HG03159 (cell line): ENCODE data around the gene RFPL1.
"Not testable (repeated sequence)": the region's sequence is repeated elsewhere in the genome, so short reads cannot be mapped to it uniquely, and the experiment has no call there.

Source experiments
- ATAC-seq: cut with Tn5 transposase; IDR thresholded peaks from one replicate; pipeline ENCODE4 v1.9.1; 2021; ENCODE audit warnings: mild to moderate bottlenecking, moderate library complexity; ENCODE audit not compliant: unreplicated experiment

Gene RFPL1

DNA sequence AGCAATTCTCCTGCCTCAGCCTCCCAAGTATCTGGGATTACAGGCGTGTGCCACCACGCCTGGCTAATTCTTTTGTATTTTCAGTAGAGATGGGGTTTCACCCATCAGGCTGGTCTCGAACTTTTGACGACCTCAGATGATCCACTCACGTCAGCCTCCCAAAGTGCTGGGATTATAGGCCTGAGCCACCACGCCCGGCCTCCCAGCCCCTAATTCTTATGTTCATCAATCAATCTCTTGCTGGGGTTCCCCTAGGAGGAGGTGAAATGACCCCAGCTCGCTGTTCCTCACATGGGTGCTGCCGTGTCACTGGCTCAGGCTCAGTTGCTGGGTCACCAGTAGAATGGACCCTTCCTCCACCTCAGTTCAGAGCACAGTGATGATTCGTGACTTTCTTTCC is at the start of gene RFPL1:
RFPL1 (plus strand) TSS at position 301 of the 400 bp plus-strand sequence.
- ATAC-seq = not testable (repeated sequence)

DNA sequence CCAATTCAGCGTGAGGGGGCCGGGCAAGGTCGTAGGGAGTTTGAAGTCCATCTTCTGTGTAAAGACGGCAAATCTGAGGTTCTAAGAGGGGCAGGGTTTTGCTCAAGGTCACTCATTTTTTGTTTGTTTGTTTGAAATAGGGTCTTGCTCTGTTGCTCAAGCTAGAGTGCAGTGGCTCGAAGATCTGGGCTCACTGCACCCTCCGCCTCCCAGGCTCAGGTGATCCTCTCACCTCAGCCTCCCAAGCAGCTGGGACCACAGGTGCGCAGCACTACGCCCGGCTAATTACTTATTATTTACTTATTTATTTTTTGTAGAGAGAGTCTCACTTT is 49.7 kb upstream of the RFPL1 start:
- peak; percentile 20 for ATAC-seq

DNA sequence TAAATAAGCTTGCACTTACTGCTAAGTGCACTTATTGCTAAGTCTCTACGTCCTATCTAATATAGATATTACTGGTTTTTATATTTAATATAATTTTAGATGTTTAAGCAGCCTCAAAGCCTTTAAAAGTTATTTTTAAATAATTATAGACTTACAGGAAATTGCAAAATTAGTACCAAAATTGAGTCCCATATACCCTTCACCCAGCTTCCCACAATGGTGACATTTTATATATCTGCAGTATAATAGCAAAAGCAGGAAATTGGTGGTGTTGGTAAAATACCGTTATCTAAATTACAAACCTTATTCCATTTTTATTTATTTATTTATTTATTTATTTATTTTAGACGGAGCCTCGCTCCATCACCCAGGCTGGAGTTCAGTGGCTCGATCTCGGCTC is 48.1 kb upstream of the RFPL1 start:
- no peak for ATAC-seq

DNA sequence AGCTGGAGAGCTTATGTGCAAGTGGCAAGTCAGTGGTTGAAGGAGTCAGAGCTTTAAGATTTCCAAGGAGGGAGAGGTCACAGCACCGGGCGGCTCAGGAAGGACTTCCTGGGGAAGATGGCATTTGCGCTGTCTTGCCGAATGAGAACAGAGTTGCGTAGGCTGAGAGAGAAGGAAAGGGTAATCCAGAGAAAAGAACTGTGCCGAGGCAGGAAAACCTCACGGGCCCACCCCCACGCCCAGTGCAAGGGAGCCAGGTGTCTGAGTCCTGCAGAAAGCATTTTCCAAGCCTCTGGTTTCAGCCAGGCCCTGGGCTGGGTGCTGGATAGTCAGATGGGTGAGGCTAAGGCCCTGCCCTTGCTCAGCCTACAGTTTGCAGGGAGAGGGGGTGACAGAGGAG is 46.8 kb upstream of the RFPL1 start:
- no peak for ATAC-seq

DNA sequence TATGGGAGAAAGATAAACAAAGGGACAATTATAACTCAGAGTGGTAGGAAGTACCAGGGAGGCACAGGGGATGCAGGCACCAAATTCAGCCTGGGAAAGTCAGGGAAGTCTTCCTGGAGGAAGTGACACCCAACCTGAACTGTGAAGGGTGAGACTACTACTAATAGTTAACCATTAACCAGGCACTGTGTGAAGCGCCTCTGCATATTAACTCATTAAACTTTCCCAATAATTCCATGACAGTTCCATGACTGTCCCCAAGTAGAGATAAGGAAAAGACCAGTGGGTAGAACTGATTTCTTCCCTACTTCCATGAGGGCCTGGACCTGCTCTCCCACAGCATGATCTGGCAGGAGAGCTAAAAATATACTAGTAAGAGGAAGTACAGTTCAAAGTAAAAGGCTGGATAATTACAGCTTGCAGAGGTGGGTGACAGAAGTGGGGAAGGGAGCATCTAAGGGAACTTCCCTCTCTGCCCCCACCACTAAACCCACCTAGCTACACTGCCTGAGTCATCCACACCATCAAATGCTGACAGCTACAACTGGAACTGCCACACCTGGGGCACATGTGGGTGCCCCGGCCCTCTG is 45.3 kb upstream of the RFPL1 start:
- ATAC-seq = no peak

DNA sequence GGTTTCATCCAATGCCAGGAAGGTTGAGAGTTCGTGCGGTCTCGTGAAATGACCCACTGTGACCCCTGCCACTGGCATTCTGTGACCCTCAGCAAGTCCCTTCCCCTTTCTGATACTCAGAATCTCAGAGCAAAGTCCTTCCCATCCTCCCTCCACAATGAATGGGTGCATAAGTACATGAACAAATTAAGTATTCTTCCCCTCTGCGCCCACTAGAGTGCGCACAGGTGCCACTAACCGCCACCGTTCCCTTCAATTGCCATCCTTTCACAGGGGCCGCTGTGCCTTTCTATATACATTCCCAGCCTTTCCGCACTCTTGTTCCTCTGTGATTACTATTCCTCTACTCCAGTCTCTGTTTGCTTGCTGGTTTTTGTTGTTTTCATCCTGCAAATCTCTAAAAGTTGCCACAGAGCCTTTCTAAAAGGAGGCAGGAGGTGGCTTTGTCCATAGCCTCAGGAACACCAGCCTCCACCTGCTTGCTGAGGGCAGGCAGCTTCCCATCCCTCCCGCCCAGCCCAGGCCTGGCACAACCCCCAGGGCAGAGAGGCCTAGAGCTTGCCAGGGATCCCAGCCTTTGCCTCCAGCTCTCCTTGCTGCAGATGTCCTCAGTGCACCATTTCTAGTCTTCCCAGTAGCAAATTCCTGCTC is 43.3 kb upstream of the RFPL1 start:
- ATAC-seq = peak; percentile 50

DNA sequence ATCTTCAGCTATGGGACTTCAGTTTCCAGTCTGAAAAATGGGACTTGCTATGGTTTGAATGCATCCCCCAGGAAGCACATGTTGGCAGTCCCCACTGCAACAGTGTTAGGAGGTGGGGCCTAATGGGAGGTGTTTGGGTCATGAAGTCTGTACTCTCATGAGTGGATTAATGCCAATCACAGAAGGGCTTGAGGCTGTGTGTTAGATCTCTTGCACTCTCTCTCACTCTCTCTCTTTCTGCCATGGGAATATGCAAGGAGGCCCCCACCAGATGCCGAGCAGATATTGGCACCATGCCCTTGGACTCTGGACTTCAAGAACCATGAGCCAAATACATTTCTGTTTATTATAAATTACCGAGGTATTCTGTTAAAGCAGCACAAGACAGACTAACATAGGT is 42.3 kb upstream of the RFPL1 start:
- no peak for ATAC-seq

DNA sequence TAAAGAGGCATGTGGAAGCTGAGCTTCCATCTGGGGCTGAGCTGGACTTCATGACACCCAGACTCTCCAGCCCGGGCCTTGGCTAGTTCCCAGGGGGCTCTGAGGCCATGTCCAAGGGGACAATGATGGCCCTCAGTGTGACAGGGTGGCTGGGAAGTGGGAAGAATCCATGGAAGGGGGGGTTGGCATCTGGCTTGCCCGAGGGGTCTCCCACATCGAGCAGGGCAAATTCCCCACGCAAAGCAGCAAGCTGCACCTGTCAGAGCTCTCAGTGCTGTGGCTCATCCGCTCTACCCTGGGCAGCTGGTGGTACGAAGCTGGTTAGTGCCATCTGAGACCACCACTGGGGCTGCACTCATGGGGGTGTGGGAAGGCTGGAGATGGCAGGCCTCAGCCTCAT is 40.6 kb upstream of the RFPL1 start:
- no peak for ATAC-seq

DNA sequence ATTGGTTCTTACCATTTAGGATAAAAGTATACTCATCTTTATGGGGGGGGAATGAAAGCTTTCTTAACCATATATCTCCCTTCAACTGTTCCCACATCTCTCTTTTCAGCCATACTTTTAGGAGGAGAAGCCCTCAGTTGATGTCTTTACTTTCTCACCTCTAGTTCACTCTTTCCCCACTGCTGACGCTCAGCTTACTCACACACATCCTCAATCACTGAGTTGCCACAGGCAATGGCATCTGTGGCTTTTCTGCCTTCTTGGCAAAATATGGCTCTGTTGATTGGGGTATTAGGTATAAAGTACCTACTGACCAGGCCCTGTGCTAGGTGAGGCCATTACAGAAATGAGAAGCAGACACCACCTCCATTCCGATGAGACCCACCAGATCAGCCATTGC is 37.8 kb upstream of the RFPL1 start:
- no peak for ATAC-seq

DNA sequence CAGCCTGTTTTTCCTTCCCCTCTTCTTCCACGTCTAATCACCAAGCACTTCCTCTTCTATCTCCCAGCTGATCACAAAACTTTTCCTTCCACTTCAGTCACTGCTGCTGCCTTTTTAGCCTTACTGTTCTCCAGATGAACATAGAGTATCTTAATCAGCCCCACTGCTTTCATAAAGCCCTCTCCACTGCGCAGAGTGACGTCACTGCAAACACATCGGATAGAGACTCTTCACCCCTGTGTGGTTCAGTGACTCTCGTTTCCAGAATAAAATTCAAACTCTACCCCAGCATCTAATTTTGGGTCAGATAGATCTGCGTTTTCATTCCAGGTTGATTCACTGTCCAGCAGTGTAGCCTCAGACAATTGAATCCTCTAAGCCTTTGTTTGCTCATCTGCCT is 36.8 kb upstream of the RFPL1 start:
- ATAC-seq = not testable (repeated sequence)

DNA sequence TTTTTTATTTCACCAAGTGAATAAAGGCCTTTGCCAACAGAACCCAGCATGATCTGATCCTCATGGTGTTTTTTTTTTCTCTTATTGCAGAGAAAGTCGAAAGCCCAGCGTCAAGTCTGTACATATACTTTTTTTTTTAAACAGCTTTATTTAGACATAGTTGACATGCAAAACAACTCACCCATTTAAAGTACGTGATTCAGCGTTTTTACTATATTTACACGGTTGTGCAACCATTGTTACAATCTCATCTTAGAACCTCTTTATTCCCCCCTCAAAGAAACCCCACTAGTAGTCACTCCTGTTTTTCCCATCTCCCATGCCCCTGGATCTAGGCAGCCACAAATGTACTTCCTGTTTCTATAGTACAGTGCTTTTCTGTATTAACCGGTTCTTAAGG is 29.4 kb upstream of the RFPL1 start:
- ATAC-seq = no peak

DNA sequence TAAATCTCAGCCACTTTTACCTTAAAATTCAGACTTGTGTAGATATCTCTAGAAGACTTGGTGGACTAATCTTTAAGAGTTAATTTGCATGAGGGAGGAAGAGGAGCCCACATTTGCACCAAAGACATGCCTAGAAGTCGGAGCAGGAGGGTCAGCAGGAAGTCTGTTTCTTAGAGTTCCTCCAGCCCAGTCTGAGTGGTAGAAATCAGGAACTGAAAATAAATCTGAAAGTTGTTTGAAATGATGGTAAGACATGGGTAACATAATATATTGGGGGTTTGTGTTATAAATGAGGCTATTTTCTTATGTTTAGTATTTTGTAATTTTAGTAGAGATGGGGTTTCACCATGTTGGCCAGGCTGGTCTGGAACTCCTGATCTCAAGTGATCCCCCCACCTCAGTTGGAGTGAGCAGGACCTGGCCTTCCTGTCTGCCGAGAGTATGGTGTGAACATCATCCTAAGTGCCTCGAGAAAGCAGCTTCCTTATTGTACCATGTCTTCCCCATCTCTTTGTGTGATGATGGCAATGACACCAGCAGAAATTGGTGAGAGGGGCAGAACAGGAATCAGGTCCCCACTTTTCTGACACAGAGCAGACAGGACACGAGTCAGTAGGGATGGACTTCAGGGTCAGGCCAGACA is 26.7 kb upstream of the RFPL1 start:
- ATAC-seq = not testable (repeated sequence)

DNA sequence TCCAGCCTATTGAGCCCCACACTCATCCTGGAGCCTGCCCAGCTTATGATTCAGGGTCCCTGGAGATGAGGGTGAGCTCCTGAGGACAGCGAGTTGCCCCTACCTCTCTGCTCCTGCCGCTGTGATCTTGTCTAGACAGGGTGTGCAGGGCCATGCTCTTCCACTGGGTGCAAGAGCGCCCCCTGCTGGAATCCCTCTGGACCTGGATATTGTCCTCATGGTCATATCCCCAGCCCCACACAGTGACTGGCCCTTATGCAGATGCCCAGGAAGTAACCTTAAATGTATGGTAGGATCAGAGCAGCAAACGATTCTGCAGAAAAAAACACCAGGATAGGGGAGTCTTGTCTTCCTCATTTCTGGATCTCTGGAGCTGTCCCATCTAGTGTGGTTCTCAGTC is 25.6 kb upstream of the RFPL1 start:
- ATAC-seq = not testable (repeated sequence)

DNA sequence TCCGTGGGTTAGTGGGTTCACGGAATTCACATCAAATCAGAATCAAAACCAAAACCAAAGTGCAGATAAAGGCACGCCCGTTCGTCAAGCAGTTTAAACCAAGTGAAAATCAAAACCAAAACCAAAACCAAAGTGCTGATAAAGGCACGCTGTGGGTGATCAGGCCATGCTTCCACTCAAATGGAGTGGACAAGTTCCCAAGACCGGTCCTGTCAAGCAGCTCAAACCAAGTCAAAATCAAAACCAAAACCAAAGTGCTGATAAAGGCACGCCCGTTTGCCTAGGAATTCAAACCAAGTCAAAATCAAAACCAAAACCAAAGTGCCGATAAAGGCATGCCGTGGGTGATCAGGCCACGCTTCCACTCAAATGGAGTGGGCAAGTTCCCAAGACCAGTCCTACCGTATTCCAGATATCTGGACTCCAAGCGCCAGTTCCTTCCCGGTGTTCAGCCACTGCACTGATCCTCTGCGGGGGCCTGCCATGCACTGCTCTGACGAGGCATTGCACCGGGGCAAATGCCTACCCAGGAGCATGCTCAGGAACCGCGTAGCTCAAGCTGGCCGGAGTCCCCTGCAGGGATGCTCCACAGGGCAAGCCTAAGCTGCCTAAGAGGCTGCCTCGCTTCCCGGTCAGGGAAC is 23.3 kb upstream of the RFPL1 start:
- ATAC-seq = not testable (repeated sequence)

DNA sequence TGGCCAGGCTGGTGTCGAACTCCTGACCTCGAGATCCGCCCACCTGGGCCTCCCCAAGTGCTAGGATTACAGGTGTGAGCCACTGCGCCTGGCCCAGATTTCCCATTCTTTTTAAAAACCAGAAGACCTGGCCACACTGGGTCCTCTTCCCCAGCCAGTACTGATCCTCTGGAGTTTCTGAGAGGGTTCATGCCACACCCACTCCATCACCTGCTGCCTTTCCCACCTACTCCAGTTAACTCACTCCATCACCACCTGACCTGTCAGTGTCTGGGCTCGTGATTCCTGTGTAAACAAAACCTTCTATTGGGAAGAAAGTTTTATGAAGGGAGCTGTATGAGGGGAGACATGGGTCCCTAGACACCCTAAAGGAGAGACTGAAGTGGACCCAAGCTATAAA is 19.7 kb upstream of the RFPL1 start:
- ATAC-seq = not testable (repeated sequence)

DNA sequence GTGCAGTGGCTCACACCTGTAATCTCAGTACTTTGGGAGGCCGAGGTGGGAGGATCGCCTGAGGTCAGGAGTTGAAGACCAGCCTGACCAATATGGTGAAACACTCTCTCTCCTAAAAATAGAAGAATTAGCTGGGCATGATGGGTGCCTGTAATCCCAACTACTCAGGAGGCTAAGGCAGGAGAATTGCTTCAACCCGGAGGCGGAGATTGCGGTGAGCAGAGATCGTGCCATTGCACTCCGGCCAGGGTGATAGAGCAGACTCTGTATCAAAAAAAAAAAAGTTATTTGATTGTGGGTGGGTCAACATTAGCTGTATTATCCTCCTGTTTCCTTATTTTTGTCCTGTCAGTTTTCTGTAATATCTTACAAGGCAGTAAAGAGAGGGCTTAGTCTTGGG is 11.9 kb upstream of the RFPL1 start:
- no peak for ATAC-seq

DNA sequence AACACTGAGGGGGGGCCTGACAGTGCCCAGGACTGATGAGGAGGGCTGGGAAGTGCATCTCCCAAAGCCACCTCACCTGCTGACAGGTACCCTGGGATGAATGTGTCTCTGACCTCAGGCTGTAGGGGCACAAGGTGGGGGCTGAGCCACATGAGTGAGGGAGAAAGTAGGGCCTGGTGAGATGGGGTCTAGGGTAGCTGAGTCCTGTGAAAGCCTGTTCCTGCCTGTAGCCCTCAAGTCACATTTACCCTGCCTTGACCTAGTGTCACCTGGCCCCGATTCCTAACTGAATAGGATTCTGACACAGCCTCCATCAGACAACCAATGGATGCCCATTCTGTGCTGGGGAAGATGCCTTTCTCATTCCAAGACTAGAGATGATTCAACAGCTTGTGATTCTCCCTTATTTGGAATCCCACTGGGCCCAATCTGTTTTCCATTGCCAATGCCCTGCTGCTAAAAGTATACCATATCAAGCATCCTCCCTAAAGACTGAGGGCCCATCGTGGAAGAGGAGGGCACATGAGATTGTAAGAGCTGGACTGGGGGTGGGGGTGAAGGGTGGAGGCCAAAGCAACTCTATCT is 11.1 kb upstream of the RFPL1 start:
- ATAC-seq = no peak

DNA sequence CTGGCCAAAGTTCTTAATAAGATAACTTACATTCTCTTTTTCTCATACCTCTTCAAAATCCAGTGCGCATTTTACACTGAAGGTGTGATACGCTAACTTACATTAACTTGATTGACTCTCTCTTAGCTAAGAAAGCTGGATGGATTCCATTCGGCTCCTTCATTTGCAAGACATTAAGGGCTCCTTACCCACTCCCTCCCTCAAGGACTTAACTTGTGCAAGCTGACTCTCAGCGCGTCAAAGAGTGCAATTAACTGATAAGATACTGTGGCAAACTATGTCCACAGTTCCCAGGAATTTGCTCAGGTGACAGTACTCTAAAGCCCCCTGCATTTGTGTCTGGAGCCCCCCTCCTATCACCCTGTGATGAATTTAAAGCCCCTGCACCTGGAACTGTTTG is 6.4 kb upstream of the RFPL1 start:
- ATAC-seq = no peak

DNA sequence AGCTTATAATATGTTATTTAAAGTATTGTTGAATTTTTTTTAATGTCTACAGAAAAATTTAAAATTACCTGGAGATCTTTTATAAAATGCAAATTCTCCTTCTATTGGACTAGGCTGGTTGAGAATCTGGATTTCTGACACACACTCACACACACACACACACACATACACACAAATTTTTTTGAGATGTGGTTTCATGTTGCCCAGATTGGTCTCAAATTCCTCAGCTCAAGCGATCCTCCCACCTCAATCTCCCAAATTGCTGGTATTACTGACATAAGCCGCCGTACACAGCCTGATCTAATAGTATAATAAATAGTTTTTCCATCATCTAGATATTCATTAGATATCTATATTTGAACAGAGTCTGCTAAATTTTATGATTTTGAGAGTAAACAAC is 4.5 kb upstream of the RFPL1 start:
- no peak for ATAC-seq

DNA sequence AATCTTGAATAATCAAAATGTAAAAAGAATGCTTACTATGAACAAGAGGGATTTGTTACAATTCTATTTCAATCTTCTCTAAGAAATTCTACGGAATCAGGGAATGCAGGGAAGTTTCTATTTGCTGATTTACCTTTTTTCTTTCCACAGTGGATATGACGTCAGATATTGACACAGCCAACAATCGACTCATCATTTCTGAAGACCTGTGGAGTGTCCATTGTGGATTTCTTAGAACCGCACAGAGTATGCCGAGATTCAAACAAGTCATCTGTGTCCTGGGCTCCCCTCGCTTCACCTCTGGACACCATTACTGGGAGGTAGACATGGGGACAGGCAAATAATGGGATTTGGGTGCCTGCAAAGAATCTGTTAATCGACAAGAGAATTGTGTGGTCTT is 4.1 kb upstream of the RFPL1 start:
- ATAC-seq = no peak

DNA sequence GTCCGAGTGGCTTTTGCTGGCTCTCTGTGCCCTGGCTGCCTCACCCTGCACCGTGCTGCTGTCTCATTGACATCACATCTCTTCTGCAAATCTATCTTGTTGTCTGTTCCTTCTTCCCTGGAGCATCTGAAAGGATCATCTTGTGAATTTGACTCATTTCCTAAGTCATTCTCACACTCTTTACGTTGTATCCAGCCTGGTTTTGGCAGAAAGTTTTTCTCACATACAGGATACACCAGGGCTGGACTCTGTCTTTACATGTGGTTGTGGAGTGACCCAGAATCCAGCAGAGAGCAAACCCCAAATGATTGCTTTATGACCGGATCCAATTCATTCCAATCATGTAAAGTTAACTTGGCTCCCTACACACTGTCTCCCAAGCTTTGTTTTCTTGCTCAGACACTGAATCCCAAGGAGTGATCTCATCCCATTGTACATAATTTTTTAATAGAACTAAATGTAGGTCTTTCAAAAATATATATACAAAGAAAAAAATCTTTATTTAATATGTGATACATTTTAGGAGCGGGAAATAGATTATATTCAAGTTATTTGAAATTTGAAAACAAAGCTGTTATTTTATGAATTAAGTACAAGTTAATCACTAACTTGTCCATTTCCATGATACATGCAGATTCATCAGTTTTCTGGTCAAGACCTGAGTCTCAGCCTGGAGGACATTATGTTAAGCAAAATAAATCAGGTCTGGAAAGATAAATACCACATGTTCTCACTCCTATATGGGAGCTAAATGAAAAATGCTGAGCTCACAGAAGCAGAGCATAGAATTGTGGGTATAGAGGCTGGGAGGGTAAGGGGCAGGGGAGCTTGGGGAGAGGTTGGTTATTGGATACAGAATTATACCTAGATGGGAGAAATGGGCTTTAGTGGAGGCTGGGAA is 2.9 kb upstream of the RFPL1 start:
- ATAC-seq = no peak
